Activated T-helper 2 cell treated with anti-CD3 and anti-CD28 coated beads, Interferon-gamma antibody, Interleukin-2, Interleukin-4, amounts not matched to agents 10 μg/mL and 5 μg/mL and 100 μg/mL, durations not matched to agents 14 hours and 24 hours and 36 hours (primary cell): ENCODE results near the gene PRKCE. TPM values are rescaled to one million over a fixed set of nuclear protein-coding genes. Genes with fewer than 3 reads are reported as not detected.
"Not testable (repeated sequence)": the region's sequence is repeated elsewhere in the genome, so short reads cannot be mapped to it uniquely, and the experiment has no call there.

Experiments used
- DNase-seq: peaks from one replicate; pipeline ENCODE4 v3.0.0; 2021; ENCODE audit warnings: low spot score
- H3K27ac Mint-ChIP-seq: one replicate; pipeline ENCODE4 v1.8.0; 2021; ENCODE audit warnings: mixed read lengths
- H3K27me3 Mint-ChIP-seq: one replicate; pipeline ENCODE4 v1.8.0; 2021; ENCODE audit warnings: low read depth, mixed read lengths
- H3K36me3 Mint-ChIP-seq: one replicate; pipeline ENCODE4 v1.8.0; 2021; ENCODE audit warnings: low read depth, mixed read lengths
- H3K4me1 Mint-ChIP-seq: one replicate; pipeline ENCODE4 v1.8.0; 2021; ENCODE audit warnings: low read depth, mixed read lengths
- H3K4me3 Mint-ChIP-seq: one replicate; pipeline ENCODE4 v1.8.0; 2021; ENCODE audit warnings: low read depth, mild to moderate bottlenecking, moderate library complexity, mixed read lengths
- H3K9me3 Mint-ChIP-seq: one replicate; pipeline ENCODE4 v1.8.0; 2021; ENCODE audit warnings: mixed read lengths
- intact Hi-C: fragments of 100-400 bp; cut with micrococcal nuclease; formaldehyde crosslinking; loops from one replicate; pipeline ENCODE4 v1.15.1; 2023
- total RNA-seq: library from RNA; stranded (reverse); gene quantifications from 2 replicates; pipeline ENCODE4 v1.2.3, GENCODE V29; 2022

PRKCE gene
- total RNA-seq, 1 donor from 2014 or later = 21.5 TPM

DNA sequence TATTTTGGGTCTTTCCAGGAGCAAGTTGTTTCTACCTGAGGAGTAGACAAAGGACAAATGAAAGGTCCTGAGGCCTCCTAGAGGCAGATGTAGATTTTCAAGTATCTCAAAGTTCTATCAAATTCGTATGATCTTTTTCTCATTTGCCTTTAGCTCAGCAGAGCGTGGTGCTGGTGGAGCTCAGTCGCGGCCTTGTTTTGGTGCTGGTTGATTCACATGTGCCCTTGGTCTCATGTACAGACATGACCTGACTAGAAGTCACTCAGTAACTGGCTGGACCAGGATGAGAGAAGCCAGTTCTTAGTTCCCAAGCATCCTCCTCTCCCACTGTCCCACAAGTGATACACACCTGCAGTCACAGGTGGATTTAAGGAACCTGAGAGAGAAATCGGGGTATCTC is 264.0 kb downstream of the PRKCE start:
- Mint-ChIP-seq H3K4me3 (no peak overlapping the region), H3K9me3 (no peaks in the 10 kb centered on the region), H3K27ac (no peak overlapping the region), H3K4me1 (peaks cover 10% of the 10 kb centered on the region), H3K36me3 (no peaks in the 10 kb centered on the region), H3K27me3 (no peaks in the 10 kb centered on the region)
- DNase-seq = no peak
- intact Hi-C loops = no loop called here

DNA sequence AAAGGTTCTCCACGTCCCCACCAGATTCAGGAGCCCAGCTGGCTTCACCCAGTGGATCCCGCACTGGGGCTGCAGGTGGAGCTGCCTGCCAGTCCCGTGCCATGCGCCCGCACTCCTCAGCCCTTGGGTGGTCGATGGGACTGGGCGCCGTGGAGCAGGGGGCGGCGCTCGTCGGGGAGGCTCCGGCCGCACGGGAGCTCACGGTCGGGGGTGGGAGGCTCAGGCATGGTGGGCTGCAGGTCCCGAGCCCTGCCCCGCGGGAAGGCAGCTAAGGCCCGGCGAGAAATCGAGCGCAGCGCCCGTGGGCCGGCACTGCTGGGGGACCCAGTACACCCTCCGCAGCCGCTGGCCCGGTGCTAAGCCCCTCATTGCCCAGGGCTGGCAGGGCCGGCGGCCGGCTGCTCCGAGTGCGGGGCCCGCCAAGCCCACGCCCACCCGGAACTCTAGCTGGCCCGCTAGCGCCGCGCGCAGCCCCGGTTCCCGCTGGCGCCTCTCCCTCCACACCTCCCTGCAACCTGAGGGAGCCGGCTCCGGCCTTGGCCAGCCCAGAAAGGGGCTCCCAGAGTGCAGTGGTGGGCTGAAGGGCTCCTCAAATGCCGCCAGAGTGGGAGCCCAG is 266.2 kb downstream of the PRKCE start:
- H3K4me3 Mint-ChIP-seq = not testable (repeated sequence)

DNA sequence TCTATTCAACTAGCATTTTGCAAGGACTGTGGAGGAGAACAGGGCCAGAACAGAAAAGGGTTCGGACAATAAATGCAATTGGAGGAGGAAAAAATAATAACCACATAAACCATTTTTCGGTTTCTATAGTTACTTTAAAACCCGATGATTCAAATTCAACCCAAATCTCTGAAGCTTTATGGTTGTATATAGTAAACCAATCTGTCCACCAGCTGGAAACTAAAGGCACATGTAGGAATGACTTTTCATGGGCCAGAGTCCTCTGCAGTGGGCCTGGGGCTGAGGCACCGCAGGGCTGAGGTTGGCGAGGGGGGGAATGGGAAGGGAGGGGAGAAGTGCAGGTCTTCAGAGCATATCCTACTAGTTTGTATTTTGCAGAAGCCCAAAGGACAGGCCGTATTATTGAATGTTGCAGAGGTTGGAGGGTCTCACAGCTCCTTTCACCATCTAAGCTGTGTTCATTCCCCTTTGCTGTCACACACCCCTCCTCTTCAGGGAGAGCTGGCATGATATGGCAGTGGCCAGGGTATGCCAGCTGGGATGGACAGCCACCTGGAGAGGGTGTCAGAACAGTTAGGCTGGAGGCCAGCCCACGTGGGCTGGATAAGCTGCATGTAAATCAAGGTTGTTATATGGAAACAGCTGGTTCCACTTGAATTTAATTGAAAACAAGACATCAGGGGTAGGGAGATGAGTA is 267.1 kb downstream of the PRKCE start:
- intact Hi-C loops = no loop called here
- H3K27me3 Mint-ChIP-seq = no peaks in the 10 kb centered on the region
- H3K36me3 Mint-ChIP-seq = no peaks in the 10 kb centered on the region
- H3K4me1 Mint-ChIP-seq = peaks cover 10% of the 10 kb centered on the region
- H3K9me3 Mint-ChIP-seq = no peaks in the 10 kb centered on the region
- no peak overlapping the region for H3K27ac Mint-ChIP-seq
- no peak for DNase-seq
- H3K4me3 Mint-ChIP-seq = no peak overlapping the region

More for the DNA sequence above, 266.2 kb downstream of the PRKCE start:
- H3K36me3 Mint-ChIP-seq, H3K27ac Mint-ChIP-seq, DNase-seq, H3K4me1 Mint-ChIP-seq, H3K27me3 Mint-ChIP-seq, H3K9me3 Mint-ChIP-seq, intact Hi-C loops: not testable (repeated sequence)

DNA sequence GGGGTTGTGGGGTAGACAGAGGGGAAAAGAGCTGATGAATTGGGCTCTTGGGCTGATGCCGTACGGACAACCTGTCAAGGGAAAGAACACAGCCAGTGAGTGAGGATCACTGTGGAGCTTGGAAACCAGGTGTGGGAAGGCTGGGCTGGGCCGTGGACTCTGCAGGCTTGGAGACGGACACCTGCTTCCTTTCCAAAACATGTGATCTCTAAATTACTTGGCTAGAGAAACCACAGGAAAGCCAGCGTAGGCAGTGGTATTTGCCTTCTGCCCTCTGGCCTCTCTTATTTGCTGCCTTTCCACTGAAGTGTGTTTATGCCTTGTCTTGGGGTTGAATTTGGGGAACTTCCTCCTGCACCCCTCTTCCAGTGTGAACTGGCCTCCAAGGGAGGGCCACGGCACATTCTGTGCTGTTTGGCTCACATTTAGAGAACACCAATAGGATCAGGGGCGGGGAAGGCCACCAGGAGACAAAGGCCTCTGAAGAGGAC is 267.7 kb downstream of the PRKCE start:
- no peak for DNase-seq
- H3K9me3 Mint-ChIP-seq = no peaks in the 10 kb centered on the region
- no peaks in the 10 kb centered on the region for H3K36me3 Mint-ChIP-seq
- no peak overlapping the region for H3K4me3 Mint-ChIP-seq
- peaks cover 2% of the 10 kb centered on the region for H3K27me3 Mint-ChIP-seq
- intact Hi-C loops = no loop called here
- H3K27ac Mint-ChIP-seq = no peak overlapping the region
- peaks cover 10% of the 10 kb centered on the region for H3K4me1 Mint-ChIP-seq

DNA sequence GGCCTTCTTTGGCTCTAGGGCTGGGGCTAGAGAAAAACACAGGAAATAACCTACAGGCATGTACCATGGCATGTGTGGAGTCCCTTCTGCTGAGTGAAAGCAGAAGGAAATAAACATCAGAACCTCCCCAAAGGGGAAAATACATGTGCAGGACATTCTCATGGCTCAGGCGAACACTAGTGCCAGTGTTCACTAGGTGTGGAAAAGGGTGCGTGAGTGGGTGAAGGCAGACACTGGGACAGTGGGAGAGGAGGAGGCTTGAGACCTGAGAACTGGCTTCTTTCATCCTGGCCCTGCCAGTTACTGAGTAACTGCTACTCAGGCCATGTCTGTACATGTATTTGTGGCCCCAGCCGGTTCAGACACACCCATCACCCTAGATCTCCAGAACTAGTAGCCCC is 268.2 kb downstream of the PRKCE start:
- Mint-ChIP-seq H3K9me3 (no peaks in the 10 kb centered on the region), H3K36me3 (no peaks in the 10 kb centered on the region), H3K27ac (no peak overlapping the region), H3K4me1 (peaks cover 10% of the 10 kb centered on the region), H3K4me3 (no peak overlapping the region), H3K27me3 (peaks cover 2% of the 10 kb centered on the region)
- intact Hi-C loops = no loop called here
- no peak for DNase-seq

DNA sequence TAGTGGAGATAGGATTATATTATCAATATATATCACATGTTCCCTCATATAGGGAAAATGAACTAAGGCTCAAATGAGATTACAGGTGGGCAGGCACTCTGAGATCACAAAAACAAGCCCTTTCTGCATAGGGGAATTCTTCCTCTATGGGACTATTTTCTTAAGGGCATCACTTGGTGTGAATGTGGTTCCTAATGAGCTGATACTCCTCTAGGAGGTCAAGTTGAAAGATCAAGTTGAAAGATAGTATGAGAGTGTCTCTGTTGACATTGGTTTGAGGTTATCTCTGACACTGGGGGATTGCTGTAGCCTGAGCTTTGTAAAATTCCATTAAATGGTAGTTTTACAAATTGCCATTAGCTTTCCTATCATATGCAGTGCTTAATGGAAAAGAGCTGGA is 270.4 kb downstream of the PRKCE start:
- no peak overlapping the region for H3K27ac Mint-ChIP-seq
- no peaks in the 10 kb centered on the region for H3K36me3 Mint-ChIP-seq
- no peaks in the 10 kb centered on the region for H3K9me3 Mint-ChIP-seq
- H3K4me1 Mint-ChIP-seq = peaks cover 10% of the 10 kb centered on the region
- no peak overlapping the region for H3K4me3 Mint-ChIP-seq
- no peak for DNase-seq
- H3K27me3 Mint-ChIP-seq = peaks cover 2% of the 10 kb centered on the region
- intact Hi-C loops = no loop called here

DNA sequence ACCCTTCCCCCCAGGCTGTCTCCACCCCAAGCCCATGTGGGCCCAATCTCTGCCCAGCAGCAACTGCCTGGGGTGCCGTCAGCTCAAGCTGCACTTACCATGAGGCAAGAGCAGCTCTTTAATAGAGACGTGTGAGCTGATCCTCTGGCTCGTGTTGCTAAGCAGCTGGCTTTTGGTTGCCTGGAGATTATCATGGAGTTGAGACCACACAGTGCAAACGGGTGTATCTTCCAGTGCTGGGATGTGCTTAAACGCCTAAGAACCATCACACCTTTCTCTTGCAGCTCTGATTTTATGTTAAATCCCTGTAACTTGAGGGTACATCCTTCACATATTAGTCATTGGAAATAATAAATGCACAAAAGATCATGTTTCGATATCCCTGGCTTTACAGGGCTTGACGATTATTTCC is 271.1 kb downstream of the PRKCE start:
- H3K27ac Mint-ChIP-seq = no peak overlapping the region
- peaks cover 10% of the 10 kb centered on the region for H3K4me1 Mint-ChIP-seq
- no peaks in the 10 kb centered on the region for H3K9me3 Mint-ChIP-seq
- no peak overlapping the region for H3K4me3 Mint-ChIP-seq
- intact Hi-C loops = no loop called here
- DNase-seq = no peak
- H3K27me3 Mint-ChIP-seq = peaks cover 2% of the 10 kb centered on the region
- H3K36me3 Mint-ChIP-seq = no peaks in the 10 kb centered on the region

DNA sequence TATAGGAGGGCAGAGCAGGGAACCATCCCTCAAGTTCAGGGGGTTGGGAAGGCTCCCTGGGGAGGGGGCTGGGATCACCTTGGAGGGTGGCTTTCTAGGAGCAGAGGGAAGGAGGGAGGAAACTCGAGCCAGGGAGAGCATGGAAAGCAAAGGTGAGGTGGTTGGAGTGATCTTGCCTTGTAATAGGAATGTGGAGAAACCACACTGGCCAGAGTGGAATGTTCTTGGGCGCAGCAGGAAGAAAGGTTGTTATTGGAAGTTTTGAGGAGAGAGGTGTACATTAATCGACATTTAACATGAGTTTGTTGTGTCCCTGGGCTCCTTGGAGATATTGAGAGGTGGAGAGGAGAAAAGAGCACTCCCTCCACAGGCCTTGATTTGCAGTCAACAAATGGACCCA is 272.2 kb downstream of the PRKCE start:
- Mint-ChIP-seq H3K27ac (no peak overlapping the region), H3K4me3 (no peak overlapping the region), H3K36me3 (no peaks in the 10 kb centered on the region), H3K4me1 (peaks cover 8% of the 10 kb centered on the region), H3K27me3 (peaks cover 2% of the 10 kb centered on the region), H3K9me3 (no peaks in the 10 kb centered on the region)
- intact Hi-C loops = no loop called here
- DNase-seq = no peak

DNA sequence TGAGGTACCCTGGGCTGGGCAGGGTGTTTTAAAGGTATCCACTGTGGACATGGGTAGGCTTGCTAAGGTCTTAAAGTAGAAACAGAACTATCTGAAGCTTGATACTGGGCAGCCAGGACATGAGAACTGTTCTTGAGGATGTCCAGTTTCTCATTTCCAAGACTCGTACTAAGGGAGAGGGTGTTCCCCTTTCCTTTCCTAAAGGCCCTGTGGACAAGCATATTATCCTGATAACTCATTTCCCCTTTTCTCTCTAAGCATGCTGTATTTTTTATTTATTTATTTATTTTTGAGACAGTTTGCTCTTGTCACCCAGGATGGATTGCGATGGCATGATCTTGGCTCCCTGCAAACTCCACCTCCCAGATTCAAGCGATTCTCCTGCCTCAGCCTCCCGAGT is 273.6 kb downstream of the PRKCE start:
- Mint-ChIP-seq H3K4me1 (no peaks in the 10 kb centered on the region), H3K36me3 (no peaks in the 10 kb centered on the region), H3K27me3 (peaks cover 2% of the 10 kb centered on the region), H3K4me3 (no peak overlapping the region), H3K27ac (no peak overlapping the region), H3K9me3 (no peaks in the 10 kb centered on the region)
- DNase-seq = no peak
- intact Hi-C loops = no loop called here

DNA sequence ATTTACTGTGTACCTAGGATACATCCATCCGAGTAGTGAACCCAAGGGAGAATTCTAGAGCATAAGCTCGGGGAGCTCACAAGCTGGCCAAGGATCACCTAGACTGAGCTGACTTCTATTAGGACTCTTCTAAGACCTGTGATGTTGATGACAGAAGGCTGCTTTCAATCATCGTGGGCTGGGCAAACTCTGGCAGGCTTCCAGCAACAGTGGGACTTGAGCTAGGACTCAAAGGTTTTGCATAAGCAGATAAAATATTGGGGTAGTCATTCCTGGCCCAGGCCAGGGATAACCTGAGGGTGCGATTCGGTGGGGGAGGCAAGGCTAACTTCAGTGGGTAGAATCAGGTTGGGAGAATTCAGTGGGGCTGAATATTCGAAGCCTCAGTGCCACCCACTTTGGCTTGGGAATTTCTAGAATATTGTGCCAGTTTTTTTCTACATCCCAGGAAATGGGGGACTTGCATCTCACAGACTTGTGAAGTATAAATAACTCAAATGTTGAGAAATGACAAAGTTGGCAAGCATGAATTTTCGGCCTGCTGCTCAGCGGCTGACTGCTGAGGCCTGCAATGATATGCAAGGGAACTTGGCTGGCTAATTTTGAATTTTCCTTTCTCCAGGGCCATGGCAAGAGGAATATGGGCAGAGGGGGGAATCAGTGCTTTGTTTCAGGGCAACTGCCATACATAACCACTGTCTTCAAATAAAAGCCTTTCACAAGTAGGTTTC is 274.3 kb downstream of the PRKCE start:
- H3K4me1 Mint-ChIP-seq = no peaks in the 10 kb centered on the region
- no peaks in the 10 kb centered on the region for H3K9me3 Mint-ChIP-seq
- no peak overlapping the region for H3K27ac Mint-ChIP-seq
- intact Hi-C loops = no loop called here
- no peak overlapping the region for H3K4me3 Mint-ChIP-seq
- no peak for DNase-seq
- no peaks in the 10 kb centered on the region for H3K36me3 Mint-ChIP-seq
- H3K27me3 Mint-ChIP-seq = peaks cover 2% of the 10 kb centered on the region

DNA sequence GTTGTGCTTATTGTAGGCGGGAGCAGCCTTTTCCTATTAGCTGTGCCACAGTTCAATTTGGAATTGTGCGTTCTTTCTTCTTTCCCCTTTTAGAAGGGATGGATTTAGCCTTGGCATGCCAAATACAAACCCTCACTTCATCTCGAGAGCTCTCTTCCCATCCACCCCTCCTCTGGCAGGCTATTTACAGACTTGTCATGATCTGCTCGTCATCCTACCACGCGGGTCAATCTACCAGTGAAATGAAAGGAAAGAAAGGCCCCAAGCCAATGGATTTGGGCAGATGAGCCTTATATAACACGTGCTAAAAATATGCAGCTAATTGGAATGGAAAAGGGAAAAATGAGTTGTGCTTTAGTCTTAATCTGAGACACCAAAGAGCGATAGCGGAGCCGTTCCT is 277.5 kb downstream of the PRKCE start:
- no peaks in the 10 kb centered on the region for H3K9me3 Mint-ChIP-seq
- no peaks in the 10 kb centered on the region for H3K27me3 Mint-ChIP-seq
- intact Hi-C loops = no loop called here
- H3K27ac Mint-ChIP-seq = no peak overlapping the region
- H3K4me1 Mint-ChIP-seq = peaks cover 4% of the 10 kb centered on the region
- DNase-seq = no peak
- no peak overlapping the region for H3K4me3 Mint-ChIP-seq
- H3K36me3 Mint-ChIP-seq = no peaks in the 10 kb centered on the region

DNA sequence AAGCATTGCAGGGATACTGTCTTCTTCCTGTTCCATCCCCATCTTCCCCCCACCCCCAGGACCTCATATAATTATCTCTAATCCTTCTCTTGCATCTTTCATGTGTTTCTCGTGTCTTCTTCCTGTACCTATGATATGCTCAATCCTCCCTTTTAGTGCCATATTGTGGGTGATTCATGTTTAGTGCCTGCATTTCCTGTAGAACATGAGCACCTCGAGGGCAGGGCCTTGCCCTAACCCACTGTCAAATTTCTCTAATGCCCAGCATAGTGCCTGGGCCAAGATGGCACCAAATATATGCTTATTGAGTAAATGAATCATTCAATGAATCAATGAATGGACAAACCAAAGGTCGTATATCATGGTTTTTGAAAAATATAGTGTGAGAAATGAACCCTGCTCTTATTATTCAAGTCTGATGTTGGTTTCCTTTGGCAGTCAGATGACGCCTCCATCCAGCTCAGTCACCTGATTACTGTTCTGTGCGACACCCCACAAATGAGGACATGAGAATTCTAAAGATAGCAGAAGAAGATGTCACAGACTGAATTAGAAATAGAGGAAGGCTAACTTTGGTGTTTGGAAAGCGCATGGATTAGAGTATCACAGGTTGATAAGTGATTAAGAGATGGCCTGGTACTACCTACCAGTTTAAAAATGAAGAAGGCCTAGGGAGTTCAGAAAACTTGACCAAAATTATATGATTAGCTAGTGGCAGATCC is 278.4 kb downstream of the PRKCE start:
- H3K4me1 Mint-ChIP-seq = peaks cover 4% of the 10 kb centered on the region
- H3K27ac Mint-ChIP-seq = no peak overlapping the region
- H3K27me3 Mint-ChIP-seq = no peaks in the 10 kb centered on the region
- no peaks in the 10 kb centered on the region for H3K9me3 Mint-ChIP-seq
- no peak overlapping the region for H3K4me3 Mint-ChIP-seq
- no peak for DNase-seq
- intact Hi-C loops = no loop called here
- H3K36me3 Mint-ChIP-seq = no peaks in the 10 kb centered on the region
